Brain microvascular endothelial cell (primary cell): ENCODE measurements around the gene C19orf38.

Source experiments
- DNase-seq: peaks from one replicate; pipeline ENCODE4 v3.0.0-alpha.2; 2020
- H3K27ac ChIP-seq: fragments of 250-450 bp; sonication (Bioruptor Pico); 2 replicates; pipeline ENCODE4 v1.5.1; 2020; ENCODE audit warnings: mild to moderate bottlenecking, moderate library complexity
- H3K27me3 ChIP-seq: fragments of 250-450 bp; sonication (Bioruptor Pico); replicated peaks from 2 replicates; pipeline ENCODE4 v1.5.1; 2020; ENCODE audit warnings: mild to moderate bottlenecking
- H3K36me3 ChIP-seq: fragments of 250-450 bp; sonication (Bioruptor Pico); replicated peaks from 2 replicates; pipeline ENCODE4 v1.5.1; 2020; ENCODE audit warnings: mild to moderate bottlenecking
- H3K4me3 ChIP-seq: 2 replicates; pipeline ENCODE4 v1.5.1; 2011; ENCODE audit warnings: low read depth, mild to moderate bottlenecking, control low read depth, low read length, moderate library complexity
- CTCF ChIP-seq: IDR thresholded peaks from 2 replicates; pipeline ENCODE4 v1.5.1; 2011; ENCODE audit warnings: low read depth, mild to moderate bottlenecking, moderate library complexity, low read length, control low read depth, inconsistent platforms; ENCODE audit errors: missing control alignments
- in situ Hi-C: cut with HindIII; loops from 2 replicates; pipeline ENCODE4 v1.10.0; 2017; ENCODE audit warnings: low sequenced_read_pairs, low pct_ligation_motif_present

The C19orf38 gene

GRCh38 chr19:10848230-10848856 is at the start of gene C19orf38:
TSS of gene C19orf38 (plus strand) at chr19:10848415. CDS start at chr19:10848509, 94 bp downstream.
- Histone ChIP-seq H3K27me3 (no peaks in the 10 kb centered on the region), H3K27ac (no peak within 1 kb of the TSS), H3K36me3 (no peaks in the 10 kb centered on the region), H3K4me3 (no peak within 1 kb of the TSS)
- no peak for DNase-seq
- TF ChIP-seq CTCF: no peak
- in situ Hi-C loops: no loop called here

- TF ChIP-seq CTCF: no peak
- in situ Hi-C loops: no loop called here
- Histone ChIP-seq H3K27ac (no peak overlapping the region), H3K27me3 (no peaks in the 10 kb centered on the region), H3K36me3 (peaks cover 74% of the 10 kb centered on the region), H3K4me3 (no peak overlapping the region)
- DNase-seq: no peak
Measured at GRCh38 chr19:10800488-10800887, 47.7 kb upstream of the C19orf38 start.

GRCh38 chr19:10802479-10802878 is 45.7 kb upstream of the C19orf38 start:
- no peak for TF ChIP-seq CTCF
- no peak overlapping the region for H3K27ac ChIP-seq
- no peaks in the 10 kb centered on the region for H3K27me3 ChIP-seq
- peaks cover 58% of the 10 kb centered on the region for H3K36me3 ChIP-seq
- DNase-seq: no peak
- in situ Hi-C loops: no loop called here
- no peak overlapping the region for H3K4me3 ChIP-seq

- Histone ChIP-seq H3K36me3 (peaks cover 50% of the 10 kb centered on the region), H3K4me3 (no peak overlapping the region), H3K27me3 (no peaks in the 10 kb centered on the region), H3K27ac (no peak overlapping the region)
- in situ Hi-C loops: no loop called here
- TF ChIP-seq CTCF: no peak
- no peak for DNase-seq
Measured at GRCh38 chr19:10803252-10803651, 45.0 kb upstream of the C19orf38 start.

- in situ Hi-C loops: no loop called here
- Histone ChIP-seq H3K27ac (no peak overlapping the region), H3K36me3 (peaks cover 58% of the 10 kb centered on the region), H3K4me3 (no peak overlapping the region), H3K27me3 (no peaks in the 10 kb centered on the region)
- no peak for DNase-seq
- no peak for TF ChIP-seq CTCF
Measured at GRCh38 chr19:10805065-10805757, 43.0 kb upstream of the C19orf38 start.
